ENCODE measurements around the gene MAP3K13.

DNA sequence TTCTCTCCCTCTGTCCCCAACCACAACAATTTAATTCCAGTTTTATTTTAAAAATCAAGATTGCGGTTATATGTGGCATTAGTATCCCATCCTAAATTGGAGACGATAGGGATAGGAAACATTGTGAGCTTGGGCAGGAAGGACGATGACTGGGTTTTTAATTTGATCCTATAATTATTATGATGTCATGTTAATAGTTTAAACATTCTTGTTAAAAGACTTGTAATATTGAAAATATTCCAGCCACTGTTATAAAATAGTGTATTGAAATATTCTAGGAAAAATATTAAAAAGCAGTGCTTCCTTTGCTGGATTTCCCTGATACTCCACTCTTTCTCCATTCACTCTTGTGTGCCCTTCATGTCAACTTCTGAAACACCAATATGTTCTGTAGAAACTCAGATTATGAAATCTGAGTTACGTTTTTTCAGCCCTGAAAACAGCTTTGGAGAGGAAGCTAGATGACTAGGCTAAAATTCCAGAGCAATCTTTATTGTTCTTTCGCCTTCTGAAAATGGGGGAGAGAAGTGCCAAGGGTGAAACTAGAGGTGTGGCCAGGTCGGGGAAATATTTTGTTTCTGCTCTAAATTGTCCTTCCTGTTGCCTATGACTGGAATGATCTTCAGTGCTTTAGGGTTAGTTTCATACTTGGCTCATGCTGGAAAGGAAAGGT lies 46.1 kb upstream of the MAP3K13 start:
- TF ChIP-seq YY1 (IDR thresholded peaks at IDR 0.05; ENCODE audit: insufficient read depth, insufficient read length), result no peak
- no peak for TF ChIP-seq ZNF274 (IDR thresholded peaks at IDR 0.05; ENCODE audit: low read depth, low read length)
- no peak for TF ChIP-seq SUZ12 (IDR thresholded peaks at IDR 0.05; ENCODE audit: extremely low read depth, insufficient read depth, insufficient read length)
